ENCODE results near the gene FXN. TPM values are rescaled to one million over a fixed set of nuclear protein-coding genes. Genes with fewer than 3 reads are reported as not detected.

FXN gene
- total RNA-seq, 6 donors from 2014 or later: 1.8 to 16.5 (median 9.0) TPM

DNA sequence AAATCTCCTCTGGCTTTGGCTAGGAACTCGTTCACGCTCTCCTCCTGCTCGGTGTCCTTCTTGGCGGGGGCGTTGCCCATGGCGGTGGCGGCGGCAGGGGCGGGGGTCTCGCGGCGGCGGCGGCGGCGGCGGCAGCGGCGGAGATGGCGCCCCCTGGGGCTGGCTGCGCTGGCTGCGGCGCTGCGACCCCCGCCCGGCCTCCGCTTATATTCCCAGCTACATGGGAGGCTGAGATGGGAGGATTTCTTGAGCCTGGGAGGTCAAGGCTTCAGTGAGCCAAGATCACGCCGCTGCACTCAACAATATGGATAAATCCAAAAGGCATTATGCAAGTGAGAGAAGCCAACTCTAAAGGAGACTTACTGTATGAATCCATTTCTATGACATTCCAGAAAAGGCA, 21.5 kb upstream of the FXN start, which contains the start of gene PRKACG:
Gene PRKACG (minus strand): TSS at position 101 of the 400 bp plus-strand sequence. CDS start 21 bp downstream, at position 80.
- Histone ChIP-seq H3K27me3 (no peaks in the 10 kb centered on the region), H3K4me3 (no peak within 1 kb of the TSS), H3K4me1 (no peaks in the 10 kb centered on the region), H3K9me3 (no peaks in the 10 kb centered on the region), H3K36me3 (peaks cover 0 to 4% (median 0%) of the 10 kb centered on the region in 4 donors), H3K27ac (no peak within 1 kb of the TSS)
- 97% methylated on average over 25 to 26 of the region's 29 CpGs for WGBS, 2 donors
- no peak for ATAC-seq (ENCODE audit: low FRiP score in 2 of 2)
- DNase-seq: peak in 1 of 2 donors; percentile 45
- no peak for TF ChIP-seq POLR2AphosphoS5 (IDR thresholded peaks at IDR 0.05)
- no peak for TF ChIP-seq CTCF (IDR thresholded peaks at IDR 0.05)
- TF ChIP-seq POLR2A (IDR thresholded peaks at IDR 0.05): no peak
- no peak for TF ChIP-seq EP300 (IDR thresholded peaks at IDR 0.05)

DNA sequence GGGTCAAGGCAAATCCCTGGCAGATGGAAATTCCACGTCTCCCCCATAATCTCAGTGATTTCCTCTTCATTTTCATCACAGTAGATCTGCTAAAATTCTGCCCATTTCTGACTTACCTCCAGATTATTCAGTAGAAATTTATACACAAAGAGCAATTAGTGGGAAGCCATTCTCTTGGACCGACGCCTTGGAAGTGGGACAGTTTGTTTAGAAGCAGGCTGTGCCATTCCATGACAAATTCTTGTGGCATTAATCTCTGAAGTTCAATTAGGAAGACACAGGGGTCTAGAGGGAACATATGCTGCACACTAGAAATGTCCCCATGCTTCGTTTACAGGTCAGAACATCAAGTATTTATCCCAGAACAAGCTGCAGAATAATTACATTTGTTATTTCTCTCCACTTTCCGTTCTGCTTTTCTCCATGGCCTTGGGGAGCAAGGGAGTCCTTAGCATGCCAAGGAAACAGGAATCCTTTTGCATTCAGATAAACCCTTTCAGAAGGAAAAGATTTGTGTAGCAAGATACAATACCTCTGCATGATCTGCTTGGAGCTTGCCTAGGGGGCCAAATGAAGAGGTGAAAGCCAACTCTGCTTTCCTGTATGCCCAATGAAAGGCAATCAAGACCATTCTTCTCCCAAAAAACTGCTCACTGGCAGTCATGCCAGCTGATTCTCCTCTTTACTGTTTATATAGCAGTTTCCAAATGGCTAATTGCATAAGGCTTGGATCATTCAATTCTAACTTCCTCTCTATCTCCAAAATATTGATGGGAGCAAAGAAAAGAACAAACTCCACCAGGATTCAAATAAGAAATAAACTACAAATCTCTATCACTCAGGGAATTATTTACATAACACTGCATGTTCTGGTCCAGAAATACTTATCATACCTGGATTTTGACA, 19.1 kb upstream of the FXN start:
- no peak for ATAC-seq (ENCODE audit: low FRiP score in 2 of 2)
- Histone ChIP-seq H3K36me3 (no peaks in the 10 kb centered on the region), H3K4me1 (no peaks in the 10 kb centered on the region), H3K27ac (no peak overlapping the region), H3K9me3 (no peaks in the 10 kb centered on the region), H3K27me3 (no peaks in the 10 kb centered on the region), H3K4me3 (no peak overlapping the region)
- no peak for TF ChIP-seq CTCF (IDR thresholded peaks at IDR 0.05)
- TF ChIP-seq EP300 (IDR thresholded peaks at IDR 0.05): no peak
- TF ChIP-seq POLR2AphosphoS5 (IDR thresholded peaks at IDR 0.05): no peak
- no peak for TF ChIP-seq POLR2A (IDR thresholded peaks at IDR 0.05)
- DNase-seq: no peak
- WGBS, 2 donors: 68 to 84% methylated on average over 5 of the region's 5 CpGs

- ATAC-seq (ENCODE audit: low FRiP score in 2 of 2): no peak
Measured at GRCh38 chr9:69018737-69019136, 16.8 kb upstream of the FXN start.

GRCh38 chr9:69019808-69020207, 15.7 kb upstream of the FXN start:
- no peak for ATAC-seq (ENCODE audit: low FRiP score in 2 of 2)
- no peak for TF ChIP-seq POLR2A (IDR thresholded peaks at IDR 0.05)
- no peak for TF ChIP-seq CTCF (IDR thresholded peaks at IDR 0.05)
- no peak for TF ChIP-seq POLR2AphosphoS5 (IDR thresholded peaks at IDR 0.05)
- no peak for TF ChIP-seq EP300 (IDR thresholded peaks at IDR 0.05)
- 32 to 47% methylated on average over 3 of the region's 3 CpGs for WGBS, 2 donors

More at GRCh38 chr9:69018737-69019136, 16.8 kb upstream of the FXN start:
- no peak for DNase-seq
- Histone ChIP-seq H3K36me3 (no peaks in the 10 kb centered on the region), H3K9me3 (no peaks in the 10 kb centered on the region), H3K4me1 (no peaks in the 10 kb centered on the region), H3K4me3 (no peak overlapping the region), H3K27me3 (no peaks in the 10 kb centered on the region), H3K27ac (no peak overlapping the region)
- 70 to 71% methylated on average over 5 of the region's 5 CpGs for WGBS, 2 donors
- TF ChIP-seq POLR2A (IDR thresholded peaks at IDR 0.05) (no peak), POLR2AphosphoS5 (IDR thresholded peaks at IDR 0.05) (no peak), EP300 (IDR thresholded peaks at IDR 0.05) (no peak), CTCF (IDR thresholded peaks at IDR 0.05) (no peak)

More at GRCh38 chr9:69019808-69020207, 15.7 kb upstream of the FXN start:
- no peak overlapping the region for H3K4me3 ChIP-seq
- H3K9me3 ChIP-seq: no peaks in the 10 kb centered on the region
- no peak for DNase-seq
- H3K36me3 ChIP-seq: no peaks in the 10 kb centered on the region
- no peaks in the 10 kb centered on the region for H3K4me1 ChIP-seq
- no peaks in the 10 kb centered on the region for H3K27me3 ChIP-seq
- H3K27ac ChIP-seq: no peak overlapping the region
